SHP77 treated with DMSO at 0.1 percent for 48 hours (cell line): ENCODE measurements around the gene ALDH7A1.

Experiments
- DNase-seq: peaks from one replicate; lab custom pipeline; 2025; lab: John Stamatoyannopoulos, UW

Gene ALDH7A1

GRCh38 chr5:126508962-126509279, 86.1 kb downstream of the ALDH7A1 start:
- no peak for DNase-seq

DNA sequence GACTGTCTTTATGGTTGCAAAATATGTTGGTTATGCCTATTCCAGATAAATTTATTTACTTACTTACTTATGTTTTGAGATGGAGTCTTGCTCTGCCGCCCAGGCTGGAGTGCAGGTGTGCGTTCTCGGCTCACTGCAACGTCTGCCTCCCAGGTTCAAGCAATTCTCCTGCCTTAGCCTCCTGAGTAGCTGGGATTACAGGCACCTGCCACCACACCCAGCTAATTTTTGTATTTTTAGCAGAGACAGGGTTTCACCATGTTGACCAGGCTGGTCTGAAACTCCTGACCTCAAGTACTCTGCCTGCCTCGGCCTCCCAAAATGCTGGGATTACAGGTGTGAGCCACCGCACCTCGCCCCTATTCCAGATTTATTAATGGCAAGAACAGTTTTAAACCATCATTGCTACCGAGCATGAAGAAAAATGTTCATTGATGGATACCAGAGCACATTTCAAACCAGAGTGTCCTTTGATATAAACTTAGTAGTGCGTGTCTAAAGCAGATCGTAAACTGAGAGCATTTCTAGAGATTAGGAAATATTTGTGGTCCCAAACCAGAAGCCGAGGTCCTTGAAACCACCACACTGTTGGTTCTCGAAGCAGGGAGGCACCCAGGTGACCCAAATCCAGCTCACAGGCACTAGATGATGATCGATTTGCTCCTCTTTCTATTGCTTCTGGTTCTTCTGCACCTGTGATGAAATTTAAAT, 86.6 kb downstream of the ALDH7A1 start:
- no peak for DNase-seq

DNA sequence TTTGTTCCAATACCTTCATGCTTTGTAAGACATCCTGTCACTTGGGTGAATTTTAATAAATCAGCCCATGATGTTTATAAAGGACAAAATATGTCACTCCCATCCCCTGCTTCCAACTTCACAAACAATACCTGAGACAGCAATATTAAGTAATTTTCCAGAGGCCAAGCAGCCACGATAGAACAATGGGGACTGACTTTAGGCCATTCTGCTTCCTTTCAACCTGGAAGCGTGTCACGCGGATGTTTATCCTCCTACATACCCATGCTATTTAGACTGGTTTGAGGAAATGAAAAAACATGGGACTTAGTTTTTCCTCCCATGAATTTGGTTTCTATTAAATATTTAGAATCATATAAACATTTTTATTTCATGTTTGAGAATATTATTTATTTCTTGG, 88.9 kb downstream of the ALDH7A1 start:
- DNase-seq, result no peak

DNA sequence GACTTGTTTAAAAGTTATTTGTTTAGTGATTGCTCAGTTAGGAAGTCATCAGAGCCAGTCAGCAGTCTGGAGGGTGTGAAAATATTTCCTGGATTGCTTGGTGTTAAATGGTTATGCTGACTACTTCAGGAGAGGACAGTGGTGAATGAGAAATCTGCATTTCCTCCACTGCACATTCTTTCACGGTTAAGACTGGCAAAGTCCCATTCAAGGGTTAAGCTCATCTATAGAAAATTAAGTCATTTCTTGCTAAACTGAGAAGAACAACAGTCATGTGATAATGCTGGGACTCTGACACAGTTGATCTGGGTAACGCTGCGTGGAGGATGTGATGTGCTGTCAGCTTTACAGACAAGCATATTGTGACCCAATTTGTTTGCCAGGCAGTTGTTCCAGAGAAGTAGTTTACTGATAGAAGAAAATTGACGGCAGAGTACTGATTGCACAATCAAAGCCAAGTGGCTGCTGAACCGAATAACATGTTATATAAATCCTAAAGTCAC, 91.4 kb downstream of the ALDH7A1 start:
- DNase-seq, result no peak

GRCh38 chr5:126501448-126501847, 93.6 kb downstream of the ALDH7A1 start:
- no peak for DNase-seq

GRCh38 chr5:126499853-126500342, 95.1 kb downstream of the ALDH7A1 start:
- peak; percentile 4 for DNase-seq

GRCh38 chr5:126499278-126499677, 95.7 kb downstream of the ALDH7A1 start:
- DNase-seq, result no peak

DNA sequence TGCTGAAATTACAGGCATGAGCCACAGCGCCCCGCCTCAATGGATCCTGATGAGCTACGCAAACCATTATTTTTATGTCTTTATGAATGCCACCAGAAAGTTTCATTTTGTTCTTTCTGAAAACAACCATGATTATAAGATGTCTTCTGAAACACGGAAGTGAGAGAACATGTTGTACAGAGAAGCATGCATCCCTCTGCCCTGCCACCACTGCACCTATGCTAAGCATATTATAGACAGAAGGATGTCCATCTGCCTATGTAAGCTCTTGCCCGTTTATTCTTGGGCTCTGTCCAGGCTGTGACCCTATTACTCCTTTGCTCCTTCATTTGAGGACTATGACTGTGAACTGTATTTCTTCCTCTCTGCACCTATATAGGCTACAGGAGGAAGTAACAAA, 97.5 kb downstream of the ALDH7A1 start:
- no peak for DNase-seq

- no peak for DNase-seq
Observed at GRCh38 chr5:126494393-126494792, 100.6 kb downstream of the ALDH7A1 start.

- DNase-seq, result peak; percentile 11
Observed at GRCh38 chr5:126492939-126493338, 102.1 kb downstream of the ALDH7A1 start.

GRCh38 chr5:126490167-126490940, 104.7 kb downstream of the ALDH7A1 start:
- DNase-seq, result no peak

DNA sequence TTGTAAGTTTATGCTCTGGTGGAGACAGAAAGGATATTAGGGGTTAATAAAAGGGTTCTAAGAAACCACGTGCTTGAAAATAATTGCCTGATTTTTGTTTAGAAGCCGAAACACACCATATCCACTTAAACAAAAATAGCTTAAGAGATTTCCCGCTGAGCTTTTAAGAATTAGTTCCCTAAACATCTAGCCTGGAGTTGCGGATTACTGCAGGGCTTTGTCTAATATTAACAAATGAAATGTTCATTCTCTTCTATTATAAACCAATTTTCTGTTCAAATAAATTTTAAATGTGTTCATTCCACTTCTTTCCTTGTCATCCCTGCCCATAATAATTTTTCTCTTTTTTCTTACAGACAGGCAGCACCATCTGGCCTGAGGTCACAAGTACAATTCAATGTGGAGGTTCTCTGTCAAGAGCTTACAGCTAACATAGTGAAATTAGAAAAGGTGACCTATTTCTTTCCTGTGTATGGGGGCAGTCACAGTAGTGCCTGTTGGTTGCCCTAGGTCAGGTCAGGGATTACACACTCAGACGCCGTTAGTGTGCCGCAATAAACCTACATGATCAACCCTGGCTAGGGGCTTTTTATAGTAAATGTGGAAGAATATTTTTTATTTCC, 106.5 kb downstream of the ALDH7A1 start:
- no peak for DNase-seq

GRCh38 chr5:126487596-126487995, 107.4 kb downstream of the ALDH7A1 start:
- DNase-seq, result no peak

DNA sequence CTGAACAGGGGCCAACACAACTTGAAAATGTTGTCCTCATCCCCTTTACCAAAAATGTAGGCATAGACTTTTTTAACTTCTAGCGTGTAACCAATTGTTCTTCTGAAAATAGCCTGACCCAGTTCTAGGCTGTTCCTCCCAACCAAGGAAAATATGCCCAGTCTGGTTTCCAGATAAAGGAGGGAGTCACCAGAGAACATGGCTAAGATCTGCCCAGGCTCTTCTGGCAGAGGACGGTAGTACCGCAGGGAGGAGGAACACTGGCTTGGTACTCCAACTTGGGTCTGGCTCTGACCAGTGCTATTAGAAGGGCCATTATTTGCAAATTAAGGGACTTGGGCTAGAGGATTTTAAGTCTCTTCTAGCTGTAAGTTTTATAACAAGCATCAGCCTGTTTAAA, 108.7 kb downstream of the ALDH7A1 start:
- DNase-seq, result no peak

DNA sequence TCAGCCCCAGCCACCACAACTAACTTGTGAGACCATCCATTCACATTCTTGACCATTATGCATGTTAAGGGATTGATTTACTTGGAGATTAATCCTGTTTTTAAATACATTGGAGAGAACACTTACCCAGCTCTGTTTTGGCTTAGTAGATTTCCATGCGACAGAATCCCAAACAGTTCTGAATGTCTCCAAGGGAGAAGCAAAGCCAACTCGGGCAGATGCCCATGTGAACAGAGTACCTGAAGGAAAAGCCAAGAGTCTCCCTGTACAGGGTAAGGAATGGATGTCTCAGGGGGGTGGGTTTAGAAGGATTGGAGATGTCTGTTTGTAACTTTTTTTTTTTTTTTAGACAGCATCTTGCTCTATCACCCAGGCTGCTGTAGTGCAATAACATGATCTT, 110.8 kb downstream of the ALDH7A1 start:
- no peak for DNase-seq

GRCh38 chr5:126483156-126483555, 111.9 kb downstream of the ALDH7A1 start:
- no peak for DNase-seq

- no peak for DNase-seq
Observed at GRCh38 chr5:126482591-126482990, 112.4 kb downstream of the ALDH7A1 start.

DNA sequence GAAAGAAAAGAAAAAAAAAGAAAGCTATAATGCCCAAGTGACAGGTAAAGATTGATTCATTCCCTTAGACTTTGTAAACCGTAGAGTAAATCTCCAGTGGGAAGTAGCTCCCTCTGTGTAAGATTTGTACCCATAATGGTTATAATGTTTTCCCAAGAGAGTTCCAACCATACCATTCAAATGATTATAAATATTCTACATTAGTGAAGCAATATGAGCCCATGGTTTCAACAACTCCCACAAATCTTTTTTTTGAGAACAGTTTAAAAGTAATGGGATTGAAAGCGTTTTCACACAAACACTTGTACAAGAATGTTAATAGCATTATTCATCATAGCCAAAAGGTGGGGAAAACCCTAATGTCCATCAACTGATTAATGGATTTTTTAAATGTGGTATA, 113.8 kb downstream of the ALDH7A1 start:
- DNase-seq, result no peak
